K562 (cell line): ENCODE data around the gene LRRC41. TPM values are rescaled to one million over a fixed set of nuclear protein-coding genes. Genes with fewer than 3 reads are reported as not detected.

Experiments
- BDP1 ChIP-seq: IDR thresholded peaks from 3 replicates; pipeline ENCODE4 v1.6.1; 2011; ENCODE audit not compliant: insufficient read length, insufficient read depth
- C11orf30 ChIP-seq: fragments of 450-650 bp; IDR thresholded peaks from 2 replicates; pipeline ENCODE4 v1.6.1; 2016; ENCODE audit warnings: low read depth, mild to moderate bottlenecking
- HDAC6 ChIP-seq: IDR thresholded peaks from 2 replicates; pipeline ENCODE4 v1.6.1; 2012; ENCODE audit warnings: low read depth, mild to moderate bottlenecking, control low read depth, inconsistent platforms, low read length, moderate library complexity
- MAFG ChIP-seq: fragments of 450-650 bp; conservative IDR thresholded peaks from 2 replicates; pipeline ENCODE4 v1.6.1; 2016; ENCODE audit warnings: missing genetic modification characterization, missing compliant biosample characterization
- MCM3 ChIP-seq: fragments of 450-650 bp; IDR thresholded peaks from 2 replicates; pipeline ENCODE4 v1.6.1; 2016
- MED1 ChIP-seq: sonication (generic); formaldehyde crosslinking; IDR thresholded peaks from 2 replicates; pipeline ENCODE4 v1.8.1; 2023; ENCODE audit warnings: missing genetic modification reagents, borderline replicate concordance
- NFE2 ChIP-seq: IDR thresholded peaks from 2 replicates; pipeline ENCODE4 v1.6.1; 2014; ENCODE audit warnings: antibody characterized with exemption, low read depth
- NFE2L1 ChIP-seq: fragments of 450-650 bp; IDR thresholded peaks from 2 replicates; pipeline ENCODE4 v1.6.1; 2016; ENCODE audit warnings: missing genetic modification characterization, low read depth, mild to moderate bottlenecking, missing compliant biosample characterization, moderate library complexity, borderline replicate concordance
- REST ChIP-seq, 2 experiments: fragments of 450-650 bp; formaldehyde crosslinking in 1 of 2; IDR thresholded peaks; 2 replicates each; pipeline versions ENCODE4 v1.4.0 to v1.6.1; 2014 to 2020; ENCODE audit warnings: mild to moderate bottlenecking in 2 of 2, borderline replicate concordance in 1 of 2, low read depth in 1 of 2
- STAT6 ChIP-seq: sonication (generic); formaldehyde crosslinking; IDR thresholded peaks from 2 replicates; pipeline ENCODE4 v1.8.1; 2023; ENCODE audit warnings: mild to moderate bottlenecking, missing genetic modification reagents
- TAF7 ChIP-seq: fragments of 450-650 bp; IDR thresholded peaks from 2 replicates; pipeline ENCODE4 v1.6.1; 2016; ENCODE audit warnings: missing genetic modification characterization, missing compliant biosample characterization
- TGIF2 ChIP-seq: sonication (generic); formaldehyde crosslinking; IDR thresholded peaks from 2 replicates; pipeline ENCODE4 v1.8.1; 2022; ENCODE audit warnings: mild to moderate bottlenecking, missing genetic modification reagents, moderate library complexity
- YBX1 ChIP-seq: fragments of 450-650 bp; IDR thresholded peaks from 2 replicates; pipeline ENCODE4 v1.7.1; 2016; ENCODE audit warnings: mild to moderate bottlenecking
- ZNF197 ChIP-seq: fragments of 200-800 bp; sonication (Bioruptor generic); IDR thresholded peaks from 2 replicates; pipeline ENCODE4 v1.6.1; 2016; ENCODE audit warnings: low read depth, missing genetic modification characterization, missing compliant biosample characterization
- ZNF23 ChIP-seq: fragments of 250-450 bp; sonication (Bioruptor Pico); IDR thresholded peaks from 2 replicates; pipeline ENCODE4 v1.4.0; 2020; ENCODE audit warnings: mild to moderate bottlenecking
- ZNF449 ChIP-seq: fragments of 250-450 bp; sonication (Bioruptor Pico); IDR thresholded peaks from 2 replicates; pipeline ENCODE4 v1.8.0; 2022; ENCODE audit warnings: moderate library complexity, mild to moderate bottlenecking, inconsistent platforms
- polyA plus RNA-seq, 8 experiments: library from polyadenylated mRNA; depleted of rRNA in 4 of 8; stranded (reverse) in 5 of 8; unstranded in 3 of 8; fragments of >200 nt; fragmentation: Nextera tagmentation in 2 of 8; fragmentation: Illumina TruSeq in 1 of 8; extraction: Ambion mirVana in 2 of 8; extraction: Trizol in 1 of 8; gene quantifications; 2 replicates each; pipeline versions ENCODE4 v1.2.1 to v1.2.3, GENCODE V29; 2011 to 2014; ENCODE audit warnings: inconsistent platforms in 1 of 8, missing spikeins in 1 of 8
- total RNA-seq, 7 experiments: library from RNA; depleted of rRNA in 6 of 7; stranded (reverse); fragments of >200 nt in 6 of 7; fragmentation: Illumina TruSeq in 2 of 7; extraction: Trizol in 2 of 7; gene quantifications; 2 replicates each; pipeline versions ENCODE4 v1.2.1 to v1.2.3, GENCODE V29; 2011 to 2021; ENCODE audit warnings: low replicate concordance in 1 of 7

Gene LRRC41
- total and polyA plus RNA-seq, 9 of the 15 experiments (the other 6 are each of a cell fraction or from before 2014, with no cell fraction given), result 10.5 to 64.7 (median 44.2) TPM

- peak; percentile 22; the same call in 1 of the 2 replicates for TF ChIP-seq NFE2
- TF ChIP-seq C11orf30, result peak; percentile 95
- no peak for TF ChIP-seq ZNF449 (CRISPR knock-in tag)
- peak; percentile 82 for TF ChIP-seq MAFG (tag)
- no peak for TF ChIP-seq HDAC6
- TF ChIP-seq MED1 (CRISPR knock-in tag), result no peak; the same call in 1 of the 2 replicates
- TF ChIP-seq TAF7 (tag), result peak; percentile 21; the same call in 1 of the 2 replicates
- TF ChIP-seq STAT6 (CRISPR knock-in tag), result no peak
- no peak for TF ChIP-seq NFE2L1 (tag)
- peak; percentile 70 for TF ChIP-seq REST (IDR thresholded peaks at IDR 0.05; ENCODE audit: borderline replicate concordance)
- TF ChIP-seq REST (CRISPR knock-in tag; IDR thresholded peaks at IDR 0.05; ENCODE audit: low read depth), result peak; percentile 70; the same call in 1 of the 2 replicates
- no peak for TF ChIP-seq MCM3
- TF ChIP-seq BDP1, result no peak
- TF ChIP-seq ZNF23 (CRISPR knock-in tag), result no peak
- no peak for TF ChIP-seq TGIF2 (CRISPR knock-in tag)
- TF ChIP-seq YBX1, result no peak
- TF ChIP-seq ZNF197 (CRISPR knock-in tag), result no peak
Observed at GRCh38 chr1:46285730-46286477, 17.5 kb downstream of the LRRC41 start (continued).
